ENCODE data around the gene DIAPH3.

Gene DIAPH3

DNA sequence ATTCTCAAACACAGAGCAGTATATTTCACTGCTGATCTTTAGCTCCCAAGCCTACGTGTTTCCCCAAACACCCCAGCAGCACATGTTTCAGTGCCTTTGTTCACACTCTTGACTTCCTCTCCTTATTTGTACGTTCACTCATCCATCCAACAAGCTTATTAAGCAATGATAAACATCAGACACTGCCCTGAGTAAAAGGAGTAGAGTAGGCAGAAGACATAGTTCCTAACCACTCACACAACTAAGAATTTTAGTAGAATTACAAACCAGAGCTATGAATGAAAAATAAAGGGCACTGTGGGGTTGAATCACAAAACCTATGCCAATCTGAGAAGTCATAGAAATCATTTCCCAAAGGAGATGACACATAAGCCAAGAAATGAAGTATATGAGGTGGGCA is 213.5 kb downstream of the DIAPH3 start:
- no peak for DNase-seq

DNA sequence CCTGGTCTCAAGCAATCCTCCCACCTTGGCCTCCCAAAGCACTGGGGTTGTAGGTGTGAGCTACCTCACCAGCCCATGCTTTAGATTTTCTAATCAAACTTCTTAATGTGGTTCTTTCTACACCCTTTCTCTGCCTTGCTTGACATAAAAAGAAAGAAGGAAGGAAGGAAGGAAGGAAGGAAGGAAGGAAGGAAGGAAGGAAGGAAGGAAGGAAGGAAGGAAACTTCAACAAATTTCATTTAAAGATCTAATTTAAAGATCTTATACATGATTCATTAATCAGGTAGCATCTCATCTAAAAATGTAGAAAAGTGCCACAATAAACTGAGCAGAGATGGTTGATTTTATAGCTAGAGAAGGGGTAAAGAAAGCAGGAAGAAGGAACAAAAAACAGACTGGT is 215.0 kb downstream of the DIAPH3 start:
- no peak for DNase-seq

DNA sequence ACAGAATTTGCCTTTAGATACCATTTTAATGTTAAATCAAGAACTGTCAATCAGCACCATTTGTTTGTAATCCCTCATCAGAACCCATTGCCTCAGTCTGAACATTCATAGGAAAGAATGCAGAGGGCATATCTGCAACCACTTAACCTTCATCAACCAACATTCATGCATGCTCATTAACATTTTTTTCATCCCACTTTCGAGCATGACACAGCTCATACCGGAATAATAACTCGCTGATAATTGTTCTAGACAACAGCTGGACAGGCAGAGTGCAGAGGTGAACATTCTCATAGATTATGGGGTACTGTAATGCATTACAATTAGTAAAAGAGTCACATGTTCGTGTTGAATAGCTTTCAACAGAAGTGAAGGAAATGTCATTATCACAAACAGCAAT is 216.8 kb downstream of the DIAPH3 start:
- no peak for DNase-seq

DNA sequence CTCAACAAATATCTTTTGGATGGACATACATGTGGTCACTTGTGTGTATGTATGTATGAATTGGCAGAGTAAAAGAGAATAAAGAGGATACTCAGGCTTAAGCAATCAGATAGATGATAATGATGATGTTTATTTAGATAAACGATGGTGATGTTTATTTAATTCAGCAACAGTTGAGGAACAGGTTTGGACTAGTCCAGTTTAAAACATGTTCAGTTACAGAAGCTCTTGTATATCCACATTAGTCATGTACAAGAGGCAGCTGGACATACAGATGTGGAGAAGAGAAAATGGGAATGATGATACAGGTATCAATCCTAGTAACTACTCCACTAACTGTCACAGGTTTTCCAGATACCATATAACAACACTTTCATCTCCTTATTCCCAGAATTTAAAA is 232.1 kb downstream of the DIAPH3 start:
- DNase-seq, result no peak

DNA sequence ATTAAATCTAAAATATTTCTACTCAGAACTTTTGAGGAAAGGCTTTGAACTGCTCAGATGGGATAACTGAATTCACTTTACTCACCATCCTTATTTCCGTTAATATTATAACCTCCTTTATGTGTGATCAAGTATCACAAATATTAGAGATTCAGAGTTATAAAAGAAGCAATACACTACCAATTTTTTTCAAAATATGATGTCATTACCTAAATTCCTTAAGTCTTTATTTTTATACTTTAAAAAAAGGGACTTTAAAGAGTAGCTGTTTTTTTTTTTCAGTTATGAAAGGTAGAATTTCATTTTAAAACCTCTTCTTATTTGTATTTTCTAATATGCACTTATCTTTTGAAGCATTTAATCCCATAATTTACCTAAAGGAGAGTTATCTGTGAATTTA is 239.5 kb downstream of the DIAPH3 start:
- no peak for DNase-seq

DNA sequence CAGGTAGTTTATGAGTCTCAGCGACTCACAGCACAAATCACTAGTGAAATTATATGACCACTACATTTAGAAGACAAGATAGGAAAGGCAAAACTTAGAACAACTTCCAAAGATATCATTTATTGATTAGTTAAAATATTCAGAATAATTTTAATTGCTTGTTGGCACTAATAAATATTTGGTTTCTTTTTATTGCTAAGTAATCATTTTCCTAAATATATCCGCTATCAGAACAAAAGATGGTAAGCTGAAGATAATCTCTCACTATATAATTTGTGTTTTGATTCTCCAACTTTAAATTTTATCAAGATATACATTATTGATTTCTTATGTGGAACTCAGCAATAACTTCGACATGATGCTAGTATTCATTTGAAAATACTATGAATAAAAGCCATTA is 248.5 kb downstream of the DIAPH3 start:
- no peak for DNase-seq

DNA sequence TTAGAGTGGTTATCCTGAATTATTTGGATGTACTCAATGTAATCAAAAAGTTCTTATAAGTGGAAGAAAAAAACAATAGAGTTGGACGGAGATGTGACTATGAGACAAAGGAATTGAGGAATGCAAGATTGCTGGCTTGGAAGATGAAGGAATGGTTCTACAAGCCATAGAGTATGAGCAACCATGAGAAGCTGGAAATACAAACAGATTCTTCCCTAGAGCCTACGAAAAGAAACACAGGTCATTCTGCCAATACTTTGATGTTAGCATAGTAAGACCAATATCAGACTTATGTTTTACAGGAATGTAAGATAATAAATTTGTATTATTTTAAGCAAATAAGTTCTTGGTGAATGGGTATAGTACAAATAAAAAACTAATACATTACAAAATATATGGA is 249.2 kb downstream of the DIAPH3 start:
- no peak for DNase-seq

DNA sequence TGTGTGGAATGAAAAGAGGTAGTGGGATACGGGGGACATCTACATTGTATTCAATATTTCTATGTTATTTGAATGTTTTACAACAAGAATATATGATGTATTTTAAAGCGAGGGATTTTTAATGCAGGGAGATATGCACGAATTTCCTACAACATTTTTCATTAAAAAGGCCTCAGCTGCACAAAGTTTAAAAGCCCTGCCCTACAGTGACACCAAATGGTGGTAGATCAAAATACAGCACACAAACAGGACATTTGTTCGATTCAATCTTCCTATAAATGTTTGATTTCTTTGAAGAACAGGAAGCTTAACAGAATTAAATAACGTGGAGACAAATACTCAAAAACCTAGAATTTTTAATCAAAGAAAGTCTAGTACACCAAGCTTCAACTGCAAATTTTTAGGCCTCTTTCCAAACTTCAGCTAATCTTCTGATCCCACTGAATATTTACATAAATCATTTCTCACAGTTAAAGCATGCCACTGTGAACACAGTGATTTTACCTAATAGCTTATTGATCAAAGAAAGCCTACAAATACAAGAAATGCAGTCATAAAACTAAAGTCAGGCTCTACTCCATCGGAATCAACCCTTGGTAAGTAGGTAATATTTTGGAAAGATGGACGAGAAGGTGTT is 257.2 kb downstream of the DIAPH3 start:
- no peak for DNase-seq

DNA sequence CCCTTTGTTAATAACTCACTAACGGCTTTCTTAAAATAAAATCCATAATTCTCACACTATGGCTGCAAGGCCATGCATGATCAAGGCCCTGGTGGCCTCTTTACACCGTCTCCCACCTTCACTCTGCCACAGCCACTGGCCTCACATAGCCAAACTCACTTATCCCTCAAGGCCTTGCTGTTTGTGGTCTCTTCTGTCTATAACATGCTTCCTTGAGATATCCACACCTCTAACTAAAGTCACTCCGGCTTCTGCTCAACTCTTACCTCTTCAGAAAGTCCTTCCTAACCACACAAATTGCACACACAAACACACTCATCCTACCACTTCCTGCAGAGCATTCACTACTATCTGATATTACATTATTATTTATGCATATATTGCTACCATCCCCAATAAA is 262.5 kb downstream of the DIAPH3 start:
- DNase-seq, result no peak

DNA sequence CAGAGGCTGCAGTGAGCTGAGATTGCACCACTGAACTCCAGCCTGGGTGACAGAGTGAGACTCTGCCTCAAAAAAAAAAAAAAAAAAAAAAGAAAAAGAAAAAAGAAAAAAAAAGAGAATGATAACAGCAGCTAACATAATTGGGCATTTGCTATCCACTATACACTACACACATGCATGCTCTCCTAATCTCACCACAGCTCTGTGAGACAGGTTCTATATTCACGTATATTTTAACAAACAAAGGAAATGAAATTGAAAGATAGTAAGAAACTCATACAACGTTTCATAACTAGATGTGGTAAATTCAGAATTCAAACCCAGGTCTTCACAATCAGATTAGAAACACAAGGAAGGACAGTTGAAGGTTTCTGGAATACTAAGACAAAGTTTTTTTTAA is 265.7 kb downstream of the DIAPH3 start:
- no peak for DNase-seq

DNA sequence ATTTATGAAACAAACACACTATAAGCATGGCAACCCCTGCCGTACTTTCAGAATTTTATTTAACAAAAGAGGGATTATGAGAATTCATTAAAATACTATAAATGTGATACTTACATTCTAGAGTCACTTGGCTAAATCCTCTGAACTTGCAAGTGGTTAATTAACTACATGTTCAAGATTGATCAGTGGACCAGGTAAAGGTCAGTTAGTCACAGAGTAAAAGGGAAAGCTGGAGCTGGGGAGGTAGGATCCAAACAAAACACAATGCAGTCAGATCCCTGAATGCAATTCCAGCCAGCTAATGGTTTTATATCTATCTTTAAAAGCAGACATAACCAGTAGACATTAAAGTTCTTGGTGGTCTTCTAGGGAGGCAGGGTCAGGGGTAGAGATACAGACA is 270.5 kb downstream of the DIAPH3 start:
- DNase-seq, result no peak

DNA sequence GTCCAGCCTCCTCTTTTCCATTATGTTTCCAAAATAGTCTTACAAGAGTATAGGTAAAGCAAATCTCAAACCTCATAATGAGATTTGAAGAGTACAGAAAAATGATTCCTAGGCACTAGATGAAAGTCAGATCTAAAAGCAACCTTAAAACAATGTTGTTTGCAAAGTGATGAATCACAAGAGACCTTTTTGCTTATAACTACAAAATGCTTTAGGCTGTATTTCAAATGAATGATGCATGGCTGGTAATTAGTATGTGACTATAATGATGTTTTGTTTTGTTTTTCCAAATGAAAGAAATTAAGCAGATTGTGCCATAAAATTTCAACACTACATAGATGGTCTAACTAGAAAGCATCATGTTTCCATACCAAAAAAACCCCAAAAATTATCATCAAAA is 272.7 kb downstream of the DIAPH3 start:
- DNase-seq, result no peak

DNA sequence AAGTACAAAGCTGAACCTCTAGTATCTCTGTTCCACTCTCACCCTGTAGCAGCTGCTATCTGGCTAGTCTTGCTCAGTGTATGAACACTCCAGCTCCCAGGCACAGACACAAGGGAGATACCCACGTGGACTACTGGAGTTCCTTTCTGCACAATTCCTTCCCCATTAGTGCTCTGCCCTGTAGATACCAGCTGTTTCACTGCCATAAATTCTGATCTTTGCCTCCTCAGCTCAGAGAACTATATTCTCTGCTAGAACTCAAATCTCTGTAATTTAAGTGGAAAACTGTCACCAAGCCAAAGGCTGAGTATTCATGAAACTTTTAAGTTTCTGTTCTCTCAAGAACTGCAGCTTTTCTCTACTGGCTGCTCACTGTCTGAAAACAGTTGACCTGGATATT is 273.7 kb downstream of the DIAPH3 start:
- DNase-seq, result no peak

DNA sequence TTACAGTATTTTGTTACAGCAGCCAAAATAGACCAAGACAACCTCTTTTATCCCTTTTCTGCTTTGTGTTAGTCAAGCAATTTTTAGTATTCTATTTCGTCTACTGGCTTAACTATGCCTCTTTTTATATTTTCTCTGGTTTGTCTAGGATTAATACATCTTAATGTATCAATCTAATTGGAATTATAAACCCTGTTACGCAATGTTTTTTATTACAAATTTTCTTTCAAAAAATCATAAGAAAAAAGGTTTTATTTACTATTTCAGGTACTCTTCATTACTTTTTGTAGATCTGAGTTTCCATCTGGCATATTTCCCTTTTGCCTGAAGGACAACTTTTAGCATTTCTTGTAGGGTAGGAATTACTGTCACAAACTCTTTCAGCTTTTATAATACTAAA is 275.3 kb downstream of the DIAPH3 start:
- DNase-seq, result no peak

DNA sequence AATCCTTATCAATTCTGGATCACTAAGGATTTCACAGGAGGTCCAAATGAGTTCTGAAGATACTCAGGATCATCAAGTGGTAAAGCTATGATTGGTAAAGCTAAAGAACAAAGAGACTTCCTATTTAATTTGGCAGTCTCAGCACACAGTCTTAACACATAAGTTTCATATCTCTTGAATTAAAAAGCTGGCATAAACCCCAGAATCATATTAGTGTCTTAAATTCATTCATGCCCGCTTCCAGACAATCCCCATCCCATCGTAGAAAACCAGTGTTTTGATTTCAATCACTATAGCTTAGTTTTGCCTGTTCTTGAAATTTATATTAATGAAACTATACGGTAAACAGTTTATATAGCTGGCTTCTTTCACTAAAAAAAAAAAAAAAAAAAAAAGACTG is 278.7 kb downstream of the DIAPH3 start:
- no peak for DNase-seq

DNA sequence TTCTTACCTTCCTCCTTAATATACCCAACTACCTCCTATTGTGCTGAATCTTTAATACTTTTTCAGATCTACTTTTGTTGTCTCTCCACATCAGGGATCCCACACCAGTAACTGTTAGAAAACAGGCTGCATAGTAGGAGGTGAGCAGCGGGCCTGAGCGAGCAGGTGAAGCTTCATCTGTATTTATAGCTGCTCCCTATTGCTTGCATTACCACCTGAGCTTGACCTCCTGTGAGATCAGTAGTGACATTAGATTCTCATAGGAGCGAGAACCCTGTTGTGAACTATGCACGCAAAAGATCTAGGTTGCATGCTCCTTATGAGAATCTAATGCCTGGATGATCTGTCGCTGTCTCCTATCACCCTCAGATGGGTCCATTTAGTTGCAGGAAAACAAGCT is 279.8 kb downstream of the DIAPH3 start:
- no peak for DNase-seq

DNA sequence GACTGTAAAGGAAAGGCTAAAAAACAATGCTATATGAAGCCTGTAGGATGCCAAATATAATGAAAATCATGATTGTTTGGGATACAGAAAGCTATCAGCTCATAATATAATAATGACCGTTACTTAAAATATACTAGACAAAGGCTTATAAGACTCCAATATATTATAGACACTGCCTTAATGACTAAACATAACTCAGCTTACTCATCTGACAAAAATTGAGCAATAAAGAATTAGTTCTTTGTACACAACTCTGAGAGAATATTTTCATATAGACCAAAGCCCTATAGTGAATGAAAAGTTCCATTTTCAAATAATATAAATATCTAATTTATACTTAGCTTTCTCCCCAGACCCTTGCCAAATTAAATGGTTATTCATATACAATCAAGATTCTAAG is 283.3 kb downstream of the DIAPH3 start:
- no peak for DNase-seq

DNA sequence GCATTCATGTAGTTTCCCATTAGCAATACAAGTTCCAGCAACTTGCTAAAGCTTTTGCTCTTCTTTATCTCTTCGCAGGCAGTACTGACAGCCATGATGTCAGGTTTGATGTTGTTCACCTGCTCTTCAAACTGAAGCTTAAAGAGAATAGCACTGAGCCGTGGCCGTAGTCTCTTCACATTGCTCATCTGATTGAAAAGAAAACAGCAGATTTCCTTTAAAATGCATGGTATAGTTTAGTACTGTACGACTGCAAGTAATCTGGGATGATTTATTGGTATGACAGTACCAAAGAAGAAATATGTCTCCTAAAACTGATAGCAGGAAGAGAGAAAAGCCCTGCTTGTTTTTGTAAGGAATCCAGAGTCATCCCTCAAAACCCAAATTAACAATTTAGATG is 284.4 kb downstream of the DIAPH3 start:
- no peak for DNase-seq

DNA sequence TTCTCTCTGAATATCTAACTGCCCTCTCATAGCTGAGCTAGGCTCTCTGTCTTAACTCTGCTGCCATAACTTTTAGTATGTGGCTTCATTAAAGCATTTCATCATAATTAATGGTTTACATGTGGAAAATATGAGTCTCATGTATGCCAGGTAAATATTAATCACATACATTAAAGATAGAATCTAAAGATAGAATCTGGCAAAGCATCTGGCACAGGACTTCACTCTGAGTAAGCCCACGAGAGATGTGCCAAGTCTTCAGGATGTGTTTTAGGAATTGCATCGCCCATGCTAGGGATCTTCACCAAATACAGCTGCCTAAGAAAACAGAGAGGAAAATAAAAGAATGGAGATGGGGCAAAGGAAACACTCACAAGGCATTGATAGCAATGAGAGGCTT is 285.8 kb downstream of the DIAPH3 start:
- DNase-seq, result no peak

DNA sequence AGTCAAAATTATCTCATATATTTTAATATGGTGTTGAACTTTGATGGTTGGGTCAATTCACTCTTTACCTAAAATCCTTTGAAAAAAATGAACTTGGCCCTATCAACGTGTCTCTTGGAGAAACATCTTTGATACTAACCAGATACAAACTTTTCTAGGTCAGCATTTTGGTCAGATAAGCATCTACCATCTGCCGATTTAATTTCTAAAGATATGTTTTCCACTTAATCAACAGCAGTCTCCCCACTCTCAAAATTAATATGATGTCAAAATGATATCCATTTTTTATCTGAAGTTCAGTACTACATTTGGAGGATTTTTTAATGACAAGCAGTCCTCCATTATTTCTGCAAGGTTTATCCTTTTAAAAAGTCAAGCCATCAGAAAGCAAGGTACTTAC is 288.8 kb downstream of the DIAPH3 start:
- no peak for DNase-seq

DNA sequence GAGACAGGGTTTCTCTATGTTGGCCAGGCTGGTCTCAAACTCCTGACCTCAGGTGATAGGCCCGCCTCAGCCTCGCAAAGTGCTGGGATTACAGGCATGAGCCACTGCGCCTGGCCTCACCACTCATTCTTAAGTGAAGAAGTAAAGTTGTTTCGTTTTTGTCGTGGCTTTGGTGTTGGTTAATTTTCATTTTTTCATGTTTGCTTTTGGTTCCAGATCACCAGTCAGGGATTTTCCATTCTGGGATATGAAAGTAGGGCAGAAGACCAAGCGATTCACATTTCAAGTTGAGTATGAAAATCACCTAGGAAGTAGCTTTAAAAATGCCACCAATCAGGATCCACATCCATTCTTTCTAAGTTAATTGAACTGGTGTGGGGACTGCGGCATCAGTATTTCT is 289.9 kb downstream of the DIAPH3 start:
- no peak for DNase-seq

DNA sequence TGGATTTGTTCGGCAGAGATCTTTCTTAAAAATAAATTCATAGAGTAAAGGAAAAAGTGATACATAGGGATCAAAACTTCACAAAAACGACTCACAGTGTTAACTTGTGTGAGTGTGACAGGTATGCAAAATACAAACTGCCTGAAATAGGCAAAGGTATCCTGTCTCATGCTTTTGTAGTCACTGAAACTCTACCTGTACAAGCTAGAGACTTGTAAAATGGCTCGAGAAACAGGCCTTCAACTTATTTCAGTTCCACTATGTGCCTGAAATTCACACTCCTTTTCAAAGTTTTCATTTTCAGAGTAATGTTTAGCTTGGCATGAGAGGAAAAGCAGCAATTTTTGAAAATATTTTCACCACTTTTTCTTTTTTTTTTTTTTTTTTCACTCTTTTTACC is 290.4 kb downstream of the DIAPH3 start:
- DNase-seq, result no peak

DNA sequence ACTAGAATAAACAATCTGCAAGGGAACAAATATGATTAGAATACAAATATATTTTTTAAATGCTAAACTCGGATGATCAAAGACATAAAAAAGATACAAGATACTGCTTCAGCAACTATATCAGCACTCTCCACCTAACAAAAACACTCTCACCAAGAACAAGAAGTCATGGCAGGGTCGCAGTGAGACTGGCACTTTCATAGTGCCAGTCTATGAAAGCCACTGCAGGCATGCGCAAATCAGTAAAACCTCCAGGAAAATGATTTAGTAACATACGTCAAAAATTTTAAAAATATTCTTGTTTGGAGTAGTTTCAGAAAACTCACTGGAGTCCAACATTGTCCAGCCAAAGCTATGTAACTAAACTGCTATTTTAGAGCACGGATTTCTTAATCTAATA is 295.9 kb downstream of the DIAPH3 start:
- no peak for DNase-seq

DNA sequence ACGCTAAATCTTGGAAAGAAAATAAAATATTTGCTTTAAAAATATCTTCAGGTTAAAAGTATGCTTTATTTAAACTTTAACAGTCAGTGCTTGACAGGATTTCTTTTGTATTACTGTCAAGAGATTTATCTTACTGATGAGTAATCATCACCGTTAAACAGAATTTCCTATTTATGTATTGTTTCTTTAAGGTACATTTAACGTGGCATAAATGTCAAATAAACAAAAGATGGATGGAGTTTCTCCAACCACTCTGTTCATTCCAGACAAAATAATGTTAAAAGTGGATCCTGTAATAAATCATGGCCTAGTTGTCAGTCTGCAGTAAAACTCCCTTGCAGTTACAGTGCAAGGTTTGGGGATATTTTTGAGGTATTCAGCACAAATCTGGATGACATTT is 298.3 kb downstream of the DIAPH3 start:
- DNase-seq, result no peak

DNA sequence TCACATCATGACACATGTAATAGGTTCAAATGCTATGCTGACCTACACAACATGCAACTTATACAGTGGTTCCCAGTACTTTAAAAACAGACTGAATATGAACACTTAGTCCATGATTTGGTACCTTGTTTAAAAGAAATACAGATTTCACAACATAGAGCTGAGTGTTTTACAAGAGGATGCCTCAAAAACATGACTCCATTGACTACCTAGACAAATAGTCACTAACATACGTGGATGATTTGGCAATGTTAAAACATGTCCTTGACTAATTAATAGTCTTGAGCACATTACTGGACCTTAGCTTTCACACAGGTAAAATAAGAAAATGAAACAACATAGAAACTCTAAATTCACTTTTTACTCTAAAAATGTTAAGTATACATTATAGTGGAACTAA is 300.1 kb downstream of the DIAPH3 start:
- no peak for DNase-seq

DNA sequence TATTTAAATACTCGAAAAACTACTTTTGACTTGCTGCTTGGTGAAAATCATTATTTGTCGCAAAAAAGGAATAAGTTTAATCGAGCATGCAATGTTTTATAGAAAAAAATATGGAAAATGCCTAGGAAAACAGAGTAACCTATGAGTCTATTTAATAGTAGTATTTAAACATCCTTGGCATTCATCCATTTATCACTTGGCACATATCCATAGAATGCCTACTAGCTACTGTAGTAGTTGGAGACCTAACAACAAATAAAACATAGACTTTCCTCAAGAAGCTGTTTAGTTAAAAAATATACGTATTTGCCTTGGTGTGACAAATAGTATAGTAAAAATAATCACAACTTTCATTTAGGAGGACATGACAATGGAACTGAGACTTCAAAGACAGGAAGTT is 302.1 kb downstream of the DIAPH3 start:
- no peak for DNase-seq

All from activated CD4-positive, alpha-beta T cell treated with anti-CD3 and anti-CD28 coated beads, Interleukin-2, amount 50 U/mL, for 1 hour (primary cell).